ENCODE measurements around the gene WNK2.

DNA sequence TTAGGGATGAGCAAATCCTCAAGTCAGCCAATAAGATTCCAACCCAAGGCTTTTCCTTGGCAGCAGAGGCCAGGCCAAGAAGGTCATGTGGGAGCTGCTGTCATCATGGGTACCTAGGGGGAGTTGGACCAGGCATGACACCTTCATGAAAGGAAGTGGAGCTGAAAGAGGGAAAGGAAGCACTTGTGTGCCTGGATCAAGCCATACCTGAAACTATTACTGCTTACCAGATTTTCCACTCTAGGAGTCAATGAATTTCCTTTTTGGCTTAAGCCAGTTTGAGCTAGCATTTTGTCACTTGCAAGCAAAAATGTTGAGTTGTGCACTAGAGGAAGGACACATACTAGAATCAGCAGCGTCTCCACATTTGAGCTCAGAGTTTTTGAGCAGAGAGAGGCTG, 14.5 kb upstream of the WNK2 start:
- TF ChIP-seq KLF16 (tag by site-specific recombination; IDR thresholded peaks at IDR 0.05) (no peak), ZFP37 (tag by site-specific recombination; IDR thresholded peaks at IDR 0.05) (no peak), CTCF (tag by site-specific recombination; IDR thresholded peaks at IDR 0.05) (no peak), TCF7L2 (IDR thresholded peaks at IDR 0.05; ENCODE audit: borderline replicate concordance, low read depth, low read length) (no peak)

Data from HEK293 (cell line).